Measurements from ENCODE around the gene MCTP2.

GRCh38 chr15:94225616-94226015 lies 5.7 kb upstream of the MCTP2 start:
- TF ChIP-seq POLR2A (IDR thresholded peaks at IDR 0.05) (no peak), CTCF (IDR thresholded peaks at IDR 0.05 in 8 of 11, conservative IDR thresholded peaks at IDR 0.05 in 3 of 11) (no peak)

Data from spleen (tissue), 7 donors.